Tibial nerve (tissue), 4 donors: Measurements from ENCODE around the gene ZDHHC4. TPM values are rescaled to one million over a fixed set of nuclear protein-coding genes. Genes with fewer than 3 reads are reported as not detected.

Source experiments
- DNase-seq, 2 donors: peaks; one replicate each; pipeline ENCODE4 v3.0.0-alpha.2; 2019; ENCODE audit warnings: low spot score in 2 of 2
- H3K27ac ChIP-seq, 4 donors: fragments of 200-600 bp; sonication (generic) in 3 of 4; one replicate each; pipeline ENCODE4 v1.5.1; 2017 to 2019; ENCODE audit warnings: mild to moderate bottlenecking in 1 of 4
- H3K27me3 ChIP-seq, 2 donors: fragments of 200-600 bp; sonication (generic) in 1 of 2; one replicate each; pipeline versions ENCODE4 v1.5.1 to v1.6.0; 2017 to 2019
- H3K36me3 ChIP-seq, 3 donors: fragments of 200-600 bp; sonication (generic); one replicate each; pipeline ENCODE4 v1.5.1; 2018 to 2019
- H3K4me1 ChIP-seq, 4 donors: fragments of 200-600 bp; sonication (generic) in 3 of 4; one replicate each; pipeline ENCODE4 v1.5.1; 2017 to 2019
- H3K4me3 ChIP-seq, 4 donors: fragments of 200-600 bp; sonication (generic) in 3 of 4; one replicate each; pipeline ENCODE4 v1.5.1; 2017 to 2019; ENCODE audit warnings: mild to moderate bottlenecking in 1 of 4, moderate library complexity in 1 of 4
- H3K9me3 ChIP-seq, 4 donors: fragments of 200-600 bp; sonication (generic) in 3 of 4; one replicate each; pipeline ENCODE4 v1.5.1; 2017 to 2019
- CTCF ChIP-seq, 5 experiments: fragments of 200-600 bp in 3 of 5; fragments of 450-650 bp in 2 of 5; sonication (generic) in 3 of 5; IDR thresholded peaks; one replicate each; pipeline ENCODE4 v1.5.1; 2016 to 2019; ENCODE audit warnings: antibody characterized with exemption in 5 of 5, mild to moderate bottlenecking in 3 of 5, moderate library complexity in 2 of 5
- EP300 ChIP-seq, 2 donors: sonication (generic); formaldehyde crosslinking; IDR thresholded peaks; one replicate each; pipeline ENCODE4 v1.6.1; 2017; ENCODE audit warnings: antibody characterized with exemption in 2 of 2, mild to moderate bottlenecking in 1 of 2
- POLR2A ChIP-seq, 2 donors: fragments of 450-650 bp; IDR thresholded peaks; one replicate each; pipeline ENCODE4 v1.6.1; 2017; ENCODE audit warnings: antibody characterized with exemption in 2 of 2, mild to moderate bottlenecking in 2 of 2, moderate library complexity in 2 of 2
- WGBS, 2 donors: methylation state at CpG; one replicate each; pipeline ENCODE4 v1.1.5; 2018; 5-methylcytosine and 5-hydroxymethylcytosine counted together
- total RNA-seq, 4 donors: library from RNA; depleted of rRNA; stranded (reverse); fragments of >200 nt; gene quantifications; one replicate each; pipeline ENCODE4 v1.1.0, GENCODE V29; 2016

The ZDHHC4 gene
- total RNA-seq, 4 donors from 2014 or later, result 38.1 to 48.3 (median 43.2) TPM

GRCh38 chr7:6562106-6562505 is 15.1 kb upstream of the ZDHHC4 start:
- WGBS, 2 donors, result 91 to 92% methylated on average over 1 of the region's 1 CpG

GRCh38 chr7:6563936-6564770 is 13.1 kb upstream of the ZDHHC4 start:
- Histone ChIP-seq H3K9me3 (no peaks in the 10 kb centered on the region), H3K27ac (no peak overlapping the region), H3K4me1 (no peaks in the 10 kb centered on the region), H3K36me3 (no peaks in the 10 kb centered on the region), H3K4me3 (no peak overlapping the region), H3K27me3 (no peaks in the 10 kb centered on the region)
- 81 to 82% methylated on average over 12 of the region's 12 CpGs for WGBS, 2 donors
- no peak for DNase-seq
- no peak for TF ChIP-seq CTCF (IDR thresholded peaks at IDR 0.05)
- TF ChIP-seq EP300 (IDR thresholded peaks at IDR 0.05), result no peak
- no peak for TF ChIP-seq POLR2A (IDR thresholded peaks at IDR 0.05)

More at GRCh38 chr7:6562106-6562505, 15.1 kb upstream of the ZDHHC4 start:
- H3K27me3 ChIP-seq, result no peaks in the 10 kb centered on the region
- no peak overlapping the region for H3K27ac ChIP-seq
- H3K9me3 ChIP-seq, result no peaks in the 10 kb centered on the region
- H3K36me3 ChIP-seq, result no peaks in the 10 kb centered on the region
- TF ChIP-seq POLR2A (IDR thresholded peaks at IDR 0.05), result no peak
- no peak for TF ChIP-seq EP300 (IDR thresholded peaks at IDR 0.05)
- TF ChIP-seq CTCF (IDR thresholded peaks at IDR 0.05), result no peak
- H3K4me3 ChIP-seq, result no peak overlapping the region
- H3K4me1 ChIP-seq, result no peaks in the 10 kb centered on the region
- no peak for DNase-seq

- no peaks in the 10 kb centered on the region for H3K27me3 ChIP-seq
- WGBS, 2 donors, result 89 to 93% methylated on average over 4 of the region's 4 CpGs
- no peaks in the 10 kb centered on the region for H3K36me3 ChIP-seq
- DNase-seq, result no peak
- H3K9me3 ChIP-seq, result no peaks in the 10 kb centered on the region
- no peaks in the 10 kb centered on the region for H3K4me1 ChIP-seq
- H3K27ac ChIP-seq, result no peak overlapping the region
- no peak for TF ChIP-seq POLR2A (IDR thresholded peaks at IDR 0.05)
- TF ChIP-seq CTCF (IDR thresholded peaks at IDR 0.05), result no peak
- no peak for TF ChIP-seq EP300 (IDR thresholded peaks at IDR 0.05)
- H3K4me3 ChIP-seq, result no peak overlapping the region
Measured at GRCh38 chr7:6565655-6566054, 11.6 kb upstream of the ZDHHC4 start.

- DNase-seq, result no peak
- 86 to 91% methylated on average over 3 of the region's 3 CpGs for WGBS, 2 donors
Measured at GRCh38 chr7:6567886-6568285, 9.4 kb upstream of the ZDHHC4 start.

More at GRCh38 chr7:6567886-6568285, 9.4 kb upstream of the ZDHHC4 start:
- H3K27ac ChIP-seq, result no peak overlapping the region
- no peaks in the 10 kb centered on the region for H3K4me1 ChIP-seq
- H3K27me3 ChIP-seq, result no peaks in the 10 kb centered on the region
- TF ChIP-seq CTCF (IDR thresholded peaks at IDR 0.05), result no peak
- no peak for TF ChIP-seq POLR2A (IDR thresholded peaks at IDR 0.05)
- TF ChIP-seq EP300 (IDR thresholded peaks at IDR 0.05), result no peak
- no peaks in the 10 kb centered on the region for H3K36me3 ChIP-seq
- no peaks in the 10 kb centered on the region for H3K9me3 ChIP-seq
- no peak overlapping the region for H3K4me3 ChIP-seq
